ENCODE results near the gene PAK1. TPM values are rescaled to one million over a fixed set of nuclear protein-coding genes. Genes with fewer than 3 reads are reported as not detected.
"Not testable (repeated sequence)": the region's sequence is repeated elsewhere in the genome, so short reads cannot be mapped to it uniquely, and the experiment has no call there.

The PAK1 gene
- total RNA-seq, 1 donor from 2014 or later, result 58.3 TPM

DNA sequence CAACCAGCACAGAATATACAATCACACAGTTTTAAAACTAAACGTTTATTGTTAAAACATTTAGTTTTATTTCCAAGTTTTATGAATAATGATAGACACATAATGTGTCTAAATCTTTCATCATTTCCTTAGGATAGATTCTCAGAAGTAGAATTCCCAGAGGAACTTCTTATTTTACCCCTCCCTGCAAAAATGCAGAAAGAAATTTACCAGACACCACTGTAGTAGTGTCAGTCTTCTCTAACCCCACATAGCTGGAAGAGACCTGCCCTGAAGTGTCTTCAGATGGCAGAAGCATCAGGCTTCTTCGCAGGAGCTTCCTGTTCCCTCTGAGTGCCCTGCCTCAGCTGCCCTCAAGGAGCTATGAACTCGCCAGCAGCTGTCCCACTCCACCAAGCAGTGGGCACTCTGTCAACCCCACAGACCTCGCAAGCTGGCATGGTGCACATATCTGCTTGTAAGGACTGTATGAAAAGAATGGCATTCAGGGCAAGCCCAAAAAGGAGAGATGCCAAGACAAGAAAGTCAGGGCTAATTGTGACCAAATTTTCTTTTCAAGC is 28.5 kb upstream of the PAK1 start:
- Mint-ChIP-seq H3K9me3 (ENCODE audit: unreplicated experiment) (no peaks in the 10 kb centered on the region), H3K27ac (ENCODE audit: unreplicated experiment) (no peak overlapping the region)

DNA sequence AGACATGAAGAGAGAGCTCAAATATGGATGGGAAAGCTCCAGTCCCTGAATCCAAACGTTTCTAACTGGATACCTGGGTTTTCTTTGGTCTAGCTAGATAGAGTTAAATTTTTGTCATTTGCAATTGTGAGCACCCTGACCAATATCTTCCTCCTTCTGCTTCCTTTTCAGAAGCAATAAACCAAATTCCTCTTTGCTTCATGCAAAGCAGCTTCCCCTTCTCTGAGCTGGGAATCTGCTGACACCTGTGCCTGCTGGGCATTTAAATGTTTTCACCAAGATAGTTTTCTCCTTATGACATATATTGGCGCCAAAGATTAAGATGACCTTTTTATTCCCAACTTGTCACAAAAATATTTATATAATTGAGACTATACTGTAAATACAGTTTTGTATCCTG is 27.9 kb upstream of the PAK1 start:
- TF ChIP-seq CTCF (IDR thresholded peaks at IDR 0.05; ENCODE audit: unreplicated experiment), result no peak
- H3K9me3 Mint-ChIP-seq (ENCODE audit: unreplicated experiment), result no peaks in the 10 kb centered on the region
- H3K27ac Mint-ChIP-seq (ENCODE audit: unreplicated experiment), result no peak overlapping the region

More for the DNA sequence above, 28.5 kb upstream of the PAK1 start:
- Mint-ChIP-seq H3K36me3 (ENCODE audit: low read depth, unreplicated experiment) (no peaks in the 10 kb centered on the region), H3K27me3 (ENCODE audit: unreplicated experiment) (no peaks in the 10 kb centered on the region), H3K4me1 (ENCODE audit: unreplicated experiment) (peaks cover 8% of the 10 kb centered on the region), H3K4me3 (ENCODE audit: unreplicated experiment) (no peak overlapping the region)
- no peak for DNase-seq (ENCODE audit: low spot score)
- no peak for TF ChIP-seq CTCF (IDR thresholded peaks at IDR 0.05; ENCODE audit: unreplicated experiment)

DNA sequence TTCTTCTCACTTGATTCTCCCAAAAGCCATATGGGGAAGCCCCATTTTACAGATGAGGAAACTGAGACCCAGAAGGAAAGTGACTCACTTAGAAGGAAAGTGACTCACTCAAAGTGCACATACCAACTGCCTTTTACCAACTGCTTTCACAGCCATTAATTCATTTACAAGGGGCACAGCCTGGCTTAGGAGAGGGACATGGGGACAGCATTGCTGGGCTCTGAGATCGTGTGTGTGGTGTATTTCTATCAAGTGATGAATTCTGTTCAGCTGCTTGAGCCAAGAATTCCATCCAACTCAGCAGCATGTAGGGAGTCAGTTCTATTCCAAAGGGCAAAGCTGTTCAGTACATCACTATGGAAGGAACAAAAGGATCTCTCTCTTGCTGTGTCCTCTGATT is 23.5 kb upstream of the PAK1 start:
- Mint-ChIP-seq H3K4me1 (ENCODE audit: unreplicated experiment) (no peaks in the 10 kb centered on the region), H3K9me3 (ENCODE audit: unreplicated experiment) (no peaks in the 10 kb centered on the region), H3K4me3 (ENCODE audit: unreplicated experiment) (no peak overlapping the region), H3K27ac (ENCODE audit: unreplicated experiment) (no peak overlapping the region), H3K27me3 (ENCODE audit: unreplicated experiment) (peaks cover 2% of the 10 kb centered on the region), H3K36me3 (ENCODE audit: low read depth, unreplicated experiment) (no peaks in the 10 kb centered on the region)
- no peak for DNase-seq (ENCODE audit: low spot score)
- TF ChIP-seq CTCF (IDR thresholded peaks at IDR 0.05; ENCODE audit: unreplicated experiment), result no peak

More for the DNA sequence above, 27.9 kb upstream of the PAK1 start:
- no peaks in the 10 kb centered on the region for H3K36me3 Mint-ChIP-seq (ENCODE audit: low read depth, unreplicated experiment)
- no peak overlapping the region for H3K4me3 Mint-ChIP-seq (ENCODE audit: unreplicated experiment)
- DNase-seq (ENCODE audit: low spot score), result no peak
- H3K4me1 Mint-ChIP-seq (ENCODE audit: unreplicated experiment), result peaks cover 4% of the 10 kb centered on the region
- no peaks in the 10 kb centered on the region for H3K27me3 Mint-ChIP-seq (ENCODE audit: unreplicated experiment)

DNA sequence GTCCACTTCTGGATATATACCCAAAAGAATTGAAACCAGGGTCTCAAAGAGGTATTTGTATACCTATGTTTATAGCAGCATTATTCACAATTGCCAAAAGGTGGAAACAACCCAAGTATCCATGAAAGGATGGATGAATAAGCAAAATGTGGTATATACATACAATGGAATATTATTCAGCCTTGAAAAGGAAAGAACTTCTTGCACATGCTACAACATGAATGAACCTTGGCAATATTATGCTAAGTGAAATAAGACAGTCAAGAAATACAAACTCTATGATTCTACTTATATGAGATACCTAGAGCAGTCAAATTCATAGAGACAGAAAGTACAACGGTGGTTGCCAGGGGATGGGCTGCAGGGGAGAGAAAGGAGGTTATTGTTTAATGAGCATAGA is 21.6 kb upstream of the PAK1 start:
- DNase-seq (ENCODE audit: low spot score), result no peak
- H3K36me3 Mint-ChIP-seq (ENCODE audit: low read depth, unreplicated experiment), result no peaks in the 10 kb centered on the region
- no peaks in the 10 kb centered on the region for H3K9me3 Mint-ChIP-seq (ENCODE audit: unreplicated experiment)
- no peak overlapping the region for H3K27ac Mint-ChIP-seq (ENCODE audit: unreplicated experiment)
- peaks cover 4% of the 10 kb centered on the region for H3K4me1 Mint-ChIP-seq (ENCODE audit: unreplicated experiment)
- no peak for TF ChIP-seq CTCF (IDR thresholded peaks at IDR 0.05; ENCODE audit: unreplicated experiment)
- H3K4me3 Mint-ChIP-seq (ENCODE audit: unreplicated experiment), result no peak overlapping the region
- H3K27me3 Mint-ChIP-seq (ENCODE audit: unreplicated experiment), result peaks cover 2% of the 10 kb centered on the region

GRCh38 chr11:77490035-77490434 is 16.1 kb upstream of the PAK1 start:
- DNase-seq (ENCODE audit: low spot score); H3K4me1 Mint-ChIP-seq (ENCODE audit: unreplicated experiment); H3K27ac Mint-ChIP-seq (ENCODE audit: unreplicated experiment); H3K27me3 Mint-ChIP-seq (ENCODE audit: unreplicated experiment); H3K4me3 Mint-ChIP-seq (ENCODE audit: unreplicated experiment); H3K36me3 Mint-ChIP-seq (ENCODE audit: low read depth, unreplicated experiment); H3K9me3 Mint-ChIP-seq (ENCODE audit: unreplicated experiment): not testable (repeated sequence)
